ENCODE data around the gene EGFLAM. TPM values are rescaled to one million over a fixed set of nuclear protein-coding genes. Genes with fewer than 3 reads are reported as not detected.

Gene EGFLAM
- total RNA-seq, 1 experiment from 2014 or later = 45.4 TPM

- Histone ChIP-seq H3K4me3 (ENCODE audit: low read depth, low read length, poor library complexity, severe bottlenecking) (no peak overlapping the region), H3K27me3 (replicated peaks; ENCODE audit: insufficient read depth, low read depth, low read length, poor library complexity) (no peaks in the 10 kb centered on the region), H3K4me1 (ENCODE audit: insufficient read depth, low read length, poor library complexity, severe bottlenecking) (no peaks in the 10 kb centered on the region), H3K27ac (ENCODE audit: low read depth, low read length, poor library complexity, severe bottlenecking) (no peak overlapping the region), H3K9me3 (ENCODE audit: low read depth, low read length, poor library complexity, severe bottlenecking) (no peaks in the 10 kb centered on the region), H3K36me3 (ENCODE audit: insufficient read depth, low read length, poor library complexity, severe bottlenecking) (no peaks in the 10 kb centered on the region)
- TF ChIP-seq CTCF (conservative IDR thresholded peaks at IDR 0.05; ENCODE audit: low read depth, low read length) = no peak
- TF ChIP-seq EZH2 (IDR thresholded peaks at IDR 0.05; ENCODE audit: borderline replicate concordance, low read depth, low read length, poor library complexity, severe bottlenecking) = no peak
- no peak for DNase-seq (ENCODE audit: low spot score)
- intact Hi-C loops (cut with micrococcal nuclease; ENCODE audit: unreplicated experiment) = no loop called here
- no TSS peak for BruUV-seq (replicated peaks)
- ChIA-PET POLR2A (ENCODE audit: low non-redundant PET) (no interaction called here), CTCF (no interaction called here)
Observed at GRCh38 chr5:38387161-38387560, 128.8 kb downstream of the EGFLAM start.

- H3K27ac ChIP-seq (ENCODE audit: low read depth, low read length, poor library complexity, severe bottlenecking) = no peak overlapping the region
- H3K9me3 ChIP-seq (ENCODE audit: low read depth, low read length, poor library complexity, severe bottlenecking) = no peaks in the 10 kb centered on the region
- intact Hi-C loops (cut with micrococcal nuclease; ENCODE audit: unreplicated experiment) = no loop called here
- ChIA-PET CTCF (no interaction called here), POLR2A (ENCODE audit: low non-redundant PET) (no interaction called here)
- no peaks in the 10 kb centered on the region for H3K27me3 ChIP-seq (replicated peaks; ENCODE audit: insufficient read depth, low read depth, low read length, poor library complexity)
- H3K4me1 ChIP-seq (ENCODE audit: insufficient read depth, low read length, poor library complexity, severe bottlenecking) = no peaks in the 10 kb centered on the region
- no peaks in the 10 kb centered on the region for H3K36me3 ChIP-seq (ENCODE audit: insufficient read depth, low read length, poor library complexity, severe bottlenecking)
- TF ChIP-seq EZH2 (IDR thresholded peaks at IDR 0.05; ENCODE audit: borderline replicate concordance, low read depth, low read length, poor library complexity, severe bottlenecking) (no peak), CTCF (conservative IDR thresholded peaks at IDR 0.05; ENCODE audit: low read depth, low read length) (no peak)
- H3K4me3 ChIP-seq (ENCODE audit: low read depth, low read length, poor library complexity, severe bottlenecking) = no peak overlapping the region
- DNase-seq (ENCODE audit: low spot score) = no peak
- no TSS peak for BruUV-seq (replicated peaks)
Observed at GRCh38 chr5:38393636-38394035, 135.3 kb downstream of the EGFLAM start.

GRCh38 chr5:38396766-38397165 lies 138.4 kb downstream of the EGFLAM start:
- Histone ChIP-seq H3K9me3 (ENCODE audit: low read depth, low read length, poor library complexity, severe bottlenecking) (no peaks in the 10 kb centered on the region), H3K36me3 (ENCODE audit: insufficient read depth, low read length, poor library complexity, severe bottlenecking) (no peaks in the 10 kb centered on the region), H3K27ac (ENCODE audit: low read depth, low read length, poor library complexity, severe bottlenecking) (no peak overlapping the region), H3K27me3 (replicated peaks; ENCODE audit: insufficient read depth, low read depth, low read length, poor library complexity) (no peaks in the 10 kb centered on the region), H3K4me3 (ENCODE audit: low read depth, low read length, poor library complexity, severe bottlenecking) (no peak overlapping the region), H3K4me1 (ENCODE audit: insufficient read depth, low read length, poor library complexity, severe bottlenecking) (no peaks in the 10 kb centered on the region)
- ChIA-PET CTCF (no interaction called here), POLR2A (ENCODE audit: low non-redundant PET) (no interaction called here)
- TF ChIP-seq EZH2 (IDR thresholded peaks at IDR 0.05; ENCODE audit: borderline replicate concordance, low read depth, low read length, poor library complexity, severe bottlenecking) = no peak
- no peak for TF ChIP-seq CTCF (conservative IDR thresholded peaks at IDR 0.05; ENCODE audit: low read depth, low read length)
- DNase-seq (ENCODE audit: low spot score) = no peak
- intact Hi-C loops (cut with micrococcal nuclease; ENCODE audit: unreplicated experiment) = no loop called here
- BruUV-seq (replicated peaks) = no TSS peak
